Stimulated activated CD8-positive, alpha-beta memory T cell treated with anti-CD3 and anti-CD28 coated beads, Interleukin-15, amount 100 ng/mL, for 48 hours (primary cell): ENCODE results near the gene STK36.

ENCODE experiments used
- DNase-seq, 2 donors: peaks; one replicate each; pipeline ENCODE4 v3.0.0-alpha.2; 2020; ENCODE audit warnings: low read depth in 2 of 2

STK36 gene

DNA sequence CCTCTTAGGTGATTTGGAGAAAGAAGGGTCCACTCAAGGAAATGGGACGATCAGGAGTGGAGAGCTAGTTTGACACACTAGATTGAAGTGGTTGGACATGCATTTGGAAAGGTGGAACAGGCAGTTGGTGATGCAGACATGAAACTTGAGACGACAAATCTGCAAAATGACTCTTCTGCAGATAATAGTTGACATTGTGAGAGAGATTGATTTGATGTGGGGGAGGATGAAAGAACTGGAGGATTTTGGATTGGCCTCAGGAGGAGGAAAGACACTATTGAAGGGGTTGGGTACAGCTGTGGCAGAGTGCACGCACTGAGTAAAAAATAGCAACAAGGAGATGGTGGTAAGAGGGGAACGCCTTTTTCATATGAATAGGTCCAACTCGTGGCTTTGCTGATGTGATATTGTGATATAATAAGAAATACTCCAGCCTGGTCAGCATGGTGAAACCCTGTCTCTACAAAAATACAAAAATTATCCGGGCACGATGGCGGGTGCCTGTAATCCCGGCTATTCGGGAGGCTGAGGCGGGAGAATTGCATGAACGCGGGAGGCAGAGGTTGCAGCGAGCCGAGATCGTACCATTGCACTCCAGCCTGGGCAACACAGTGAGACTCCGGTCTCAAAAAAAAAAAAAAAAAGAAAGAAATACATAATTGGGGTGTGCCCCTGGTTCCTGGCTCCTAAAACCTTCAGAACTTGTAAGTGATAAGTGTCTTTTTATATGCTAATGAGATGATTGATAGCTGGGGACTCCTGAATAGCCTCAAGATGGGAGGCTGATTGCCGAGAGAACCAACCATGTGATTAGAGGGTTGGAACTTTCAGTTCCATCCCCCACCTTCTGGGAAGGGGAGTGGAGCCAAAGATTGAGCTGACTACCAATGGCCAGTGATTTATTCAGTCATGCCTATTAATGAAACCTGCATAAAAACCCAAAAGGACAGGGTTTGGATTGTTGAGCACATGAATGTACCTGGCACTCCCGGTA lies 48.5 kb downstream of the STK36 start:
- no peak for DNase-seq

DNA sequence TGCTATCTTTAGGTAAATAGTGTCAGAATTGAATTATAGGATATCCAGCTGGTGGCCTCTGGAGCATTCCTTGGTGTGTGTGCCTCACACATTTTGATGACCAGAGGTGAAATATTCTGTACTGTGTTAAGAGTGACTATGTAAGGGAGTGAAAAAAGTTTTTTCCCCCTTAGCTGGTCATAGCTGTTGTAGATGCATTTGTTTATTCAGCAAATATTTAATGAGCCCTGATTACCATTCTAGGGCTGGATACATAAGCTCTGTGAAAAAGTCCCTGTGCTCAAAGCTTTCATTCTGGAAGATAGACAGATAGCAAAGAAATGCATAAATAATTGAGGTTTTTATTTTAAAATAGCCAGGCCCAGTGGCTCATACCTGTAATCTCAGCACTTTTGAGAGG lies 49.6 kb downstream of the STK36 start:
- no peak for DNase-seq

DNA sequence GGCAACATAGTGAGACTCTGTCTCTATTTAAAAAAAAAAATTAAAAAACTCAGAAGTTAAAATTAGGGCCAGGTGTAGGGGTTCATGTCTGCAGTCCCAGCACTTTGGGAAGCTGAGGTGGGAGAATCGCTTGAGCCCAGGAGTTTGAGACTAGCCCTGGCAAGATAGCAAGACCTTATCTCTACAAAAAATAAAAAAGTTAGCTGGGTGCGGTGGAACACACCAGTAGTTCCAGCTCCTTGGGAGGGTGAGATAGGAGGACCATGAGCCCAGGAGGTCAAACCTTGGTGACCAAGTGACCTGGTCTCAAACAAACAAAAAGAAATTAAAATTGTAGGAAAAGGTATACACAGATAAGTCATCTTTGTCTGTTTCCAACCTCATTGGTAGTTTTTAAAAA lies 50.0 kb downstream of the STK36 start:
- DNase-seq = no peak

DNA sequence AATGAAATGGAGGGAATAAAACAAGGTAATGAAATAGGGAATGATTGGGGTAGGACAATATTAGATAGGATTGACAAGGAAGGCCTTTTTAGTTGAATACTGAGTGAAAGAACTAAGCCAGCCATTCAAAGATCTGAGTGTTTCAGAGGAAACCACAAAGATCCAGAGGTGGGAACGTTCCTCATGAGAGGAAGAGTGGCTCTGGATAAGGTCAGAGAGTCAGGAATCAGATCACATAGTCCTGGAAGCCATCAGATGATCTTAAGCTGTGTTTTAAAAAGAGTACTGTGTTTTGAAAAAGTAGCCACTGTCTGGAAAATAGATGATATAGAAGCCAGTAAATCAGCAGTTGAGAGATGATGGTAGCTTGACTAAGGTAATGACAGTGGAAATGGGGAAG lies 50.5 kb downstream of the STK36 start:
- DNase-seq = no peak

DNA sequence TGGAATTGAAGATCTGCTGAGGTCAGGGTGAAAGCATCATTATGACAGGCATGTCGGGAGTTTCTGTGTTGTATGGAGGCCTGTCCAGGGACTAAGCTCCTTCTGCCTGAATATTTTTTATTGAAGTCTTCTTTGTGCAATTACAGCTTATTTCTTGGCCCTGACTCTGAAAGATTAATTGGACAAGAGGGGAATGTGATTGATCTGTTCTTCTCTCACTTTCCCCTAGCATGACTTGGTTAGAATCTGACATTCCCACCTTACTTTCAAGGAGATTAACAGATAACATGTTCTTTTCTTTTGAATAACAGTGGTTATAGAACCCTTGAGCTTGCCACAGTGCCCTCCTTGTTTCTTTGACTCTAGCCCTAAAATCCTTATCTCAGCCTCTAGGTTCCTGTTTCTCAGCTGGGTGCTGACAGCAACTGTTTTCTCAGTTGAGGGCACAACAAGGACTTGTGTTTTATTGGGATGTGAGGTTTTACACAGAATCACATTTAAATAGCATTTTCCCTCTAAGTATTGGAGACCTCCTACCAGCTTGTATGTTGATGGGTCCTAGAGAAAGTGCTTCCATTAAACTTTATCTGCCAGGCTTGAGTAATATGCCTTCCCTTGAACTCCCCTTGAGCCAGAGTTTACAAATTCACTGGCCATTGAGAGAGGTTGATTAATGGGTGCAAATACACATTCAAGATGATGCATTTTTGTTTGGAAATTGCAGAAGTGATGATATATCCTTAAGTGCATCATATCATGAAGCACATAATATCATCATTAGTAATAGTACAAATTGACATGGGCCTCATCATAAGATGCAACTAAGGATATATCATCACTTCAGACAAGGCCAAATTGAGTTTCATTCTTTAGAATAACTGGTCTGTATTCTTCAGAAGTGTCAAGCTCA lies 51.2 kb downstream of the STK36 start:
- no peak for DNase-seq

DNA sequence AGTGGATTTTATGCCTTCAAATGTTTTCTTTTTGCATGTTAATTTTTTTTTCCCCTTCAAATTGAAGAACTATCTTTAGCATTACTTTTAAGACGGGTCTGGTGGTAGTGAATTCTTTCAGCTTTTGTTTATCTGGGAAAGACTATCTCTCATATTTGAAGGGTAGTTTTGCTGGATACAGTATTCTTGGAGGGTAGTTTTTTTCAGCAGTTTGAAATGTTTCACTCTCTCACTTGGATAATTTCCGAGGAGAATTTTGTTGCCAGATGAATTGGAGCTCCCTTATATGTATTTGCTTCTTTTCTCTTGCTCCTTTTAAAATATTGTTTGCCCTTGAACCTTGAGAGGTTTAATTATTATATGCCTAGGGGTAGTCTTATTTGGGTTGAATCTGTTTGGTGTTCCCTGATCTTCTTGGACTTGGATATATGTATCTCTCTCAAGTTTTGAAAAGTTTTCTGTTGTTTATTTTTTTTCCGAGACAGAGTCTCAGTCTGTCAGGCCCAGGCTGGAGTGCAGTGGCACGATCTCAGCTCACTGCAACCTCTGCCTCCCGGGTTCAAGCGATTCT lies 54.2 kb downstream of the STK36 start:
- DNase-seq = no peak

DNA sequence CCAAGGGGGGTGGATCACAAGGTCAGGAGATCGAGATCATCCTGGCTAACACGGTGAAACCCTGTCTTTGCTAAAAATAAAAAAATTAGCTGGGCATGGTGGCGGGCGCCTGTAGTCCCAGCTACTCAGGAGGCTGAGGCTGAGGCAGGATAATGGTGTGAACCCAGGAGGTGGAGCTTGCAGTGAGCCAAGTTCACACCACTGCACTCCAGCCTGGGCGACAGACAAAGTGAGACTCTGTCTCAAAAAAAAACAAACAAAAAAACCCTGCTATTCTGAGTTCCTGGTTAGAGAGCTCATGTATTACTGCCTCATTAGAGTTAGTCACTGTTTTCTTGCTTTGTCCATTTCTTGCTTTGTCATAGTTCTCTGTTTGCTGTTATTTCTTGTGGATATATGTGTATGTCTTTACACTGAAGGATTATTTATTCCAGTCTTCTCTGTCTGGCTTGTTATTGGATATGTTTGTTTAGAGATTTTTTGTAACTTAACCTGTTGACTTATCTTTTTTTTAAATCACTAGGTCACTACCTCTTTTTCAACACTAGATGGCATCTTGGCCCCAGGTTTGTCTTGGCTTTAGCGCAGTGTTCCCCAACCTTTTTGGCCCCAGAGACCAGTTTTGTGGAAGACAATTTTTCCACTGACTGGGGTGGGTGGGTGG lies 55.7 kb downstream of the STK36 start:
- DNase-seq = no peak

DNA sequence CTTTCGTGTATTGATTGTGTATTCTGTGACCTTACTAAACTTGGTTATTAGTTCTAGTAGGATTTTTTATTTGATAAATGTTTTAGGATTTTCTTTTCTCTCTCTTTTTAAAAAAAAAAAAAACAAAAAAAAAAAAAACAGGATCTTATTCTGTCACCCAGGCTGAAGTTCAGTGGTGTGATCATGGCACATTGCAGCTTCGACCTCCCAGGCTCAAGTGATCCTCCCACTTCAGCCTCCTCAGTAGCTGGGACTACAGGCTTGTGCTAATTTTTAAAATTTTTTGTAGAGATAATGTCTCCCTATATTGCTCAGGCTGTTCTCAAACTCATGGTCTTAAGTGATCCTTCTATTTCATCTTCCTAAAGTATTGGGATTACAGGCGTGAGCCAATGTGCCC lies 57.8 kb downstream of the STK36 start:
- DNase-seq = no peak

DNA sequence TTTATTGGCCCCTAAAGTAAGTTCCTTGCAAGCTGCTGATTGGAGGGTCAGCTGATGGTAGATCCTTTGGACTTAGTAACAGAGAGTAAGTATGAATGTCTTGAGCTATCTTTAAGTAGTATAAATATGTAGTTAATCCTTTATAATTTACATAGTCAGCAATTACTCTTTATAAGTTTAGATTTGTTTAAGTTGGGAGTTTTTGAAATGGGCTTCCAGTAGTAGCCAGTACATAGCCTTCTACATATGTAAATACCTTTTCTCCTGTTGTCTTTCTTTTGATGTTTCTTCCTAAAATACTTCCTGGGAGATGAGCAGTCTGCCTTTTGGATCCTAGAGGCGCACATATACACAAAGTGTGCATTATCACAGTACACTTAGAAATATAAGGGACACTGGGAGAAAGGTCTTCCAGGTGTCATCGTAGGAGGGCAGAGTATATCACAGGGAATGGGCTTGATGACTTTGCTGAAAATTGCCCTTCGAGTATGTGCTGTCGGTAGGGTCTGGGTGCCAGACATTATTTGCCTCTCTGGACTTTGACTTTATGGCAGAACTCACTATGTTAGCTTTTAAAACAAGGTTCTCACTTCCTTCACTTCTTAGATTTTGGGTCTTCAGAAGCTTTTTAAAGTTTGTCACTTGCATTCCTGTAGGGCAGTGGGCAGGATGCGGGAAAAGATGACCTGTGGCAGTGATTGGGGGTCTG lies 60.3 kb downstream of the STK36 start:
- DNase-seq = no peak

DNA sequence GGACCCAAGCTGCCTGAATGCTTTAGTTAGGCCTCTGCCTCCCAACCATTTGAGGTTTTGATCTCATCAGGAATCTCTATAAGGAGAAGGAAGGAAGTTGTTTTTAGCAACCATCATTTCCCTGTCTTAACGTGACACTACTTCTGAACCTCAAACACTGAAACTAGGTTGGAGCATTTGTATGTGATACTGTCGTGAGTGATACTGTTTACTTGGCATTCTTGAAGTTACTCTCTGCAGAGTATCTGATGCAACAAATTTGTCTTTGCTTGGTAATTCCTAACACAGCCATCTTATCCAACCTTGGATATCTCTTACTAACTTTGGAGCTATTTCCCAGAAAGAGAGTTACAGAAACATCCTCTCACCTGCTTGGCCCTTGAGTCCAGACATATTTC lies 60.9 kb downstream of the STK36 start:
- DNase-seq = no peak

DNA sequence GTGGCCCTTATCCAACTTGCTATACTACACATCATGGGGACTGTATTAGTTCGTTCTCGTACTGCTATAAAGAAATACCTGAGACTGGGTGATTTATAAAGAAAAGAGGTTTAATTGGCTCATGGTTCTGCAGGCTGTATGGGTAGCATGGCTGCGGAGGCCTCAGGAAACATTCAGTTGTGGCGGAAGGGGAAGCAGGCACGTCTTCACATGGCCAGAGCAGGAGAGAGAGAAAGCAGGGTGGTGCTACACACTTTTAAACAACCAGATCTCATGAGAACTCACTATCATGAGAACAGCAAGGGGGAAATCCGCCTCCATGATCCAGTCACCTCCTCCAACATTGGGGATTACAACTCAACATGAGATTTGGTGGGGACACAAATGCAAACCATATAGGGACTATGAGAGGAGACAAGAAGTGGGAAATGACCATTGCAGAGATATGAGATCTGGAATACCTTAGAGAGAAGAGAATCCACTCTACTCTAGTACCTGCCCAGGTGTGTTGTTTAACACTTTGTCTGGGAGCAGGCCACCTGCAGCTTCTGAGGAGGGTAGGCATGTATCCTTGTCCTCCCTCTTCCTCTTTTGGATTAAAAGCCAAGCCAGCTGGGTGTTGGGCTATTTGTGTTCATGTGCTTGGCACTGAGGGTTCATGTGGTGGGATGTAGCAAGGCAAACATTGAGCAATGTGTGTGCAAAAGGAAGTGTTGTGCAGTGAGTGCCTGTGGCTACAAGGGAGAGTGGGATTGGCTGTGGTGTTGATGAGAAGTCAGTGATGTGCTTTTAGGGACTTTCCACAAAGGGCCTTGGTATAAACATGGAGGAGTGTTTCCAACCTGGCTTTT lies 61.5 kb downstream of the STK36 start:
- DNase-seq = peak; percentile 12 to 16

DNA sequence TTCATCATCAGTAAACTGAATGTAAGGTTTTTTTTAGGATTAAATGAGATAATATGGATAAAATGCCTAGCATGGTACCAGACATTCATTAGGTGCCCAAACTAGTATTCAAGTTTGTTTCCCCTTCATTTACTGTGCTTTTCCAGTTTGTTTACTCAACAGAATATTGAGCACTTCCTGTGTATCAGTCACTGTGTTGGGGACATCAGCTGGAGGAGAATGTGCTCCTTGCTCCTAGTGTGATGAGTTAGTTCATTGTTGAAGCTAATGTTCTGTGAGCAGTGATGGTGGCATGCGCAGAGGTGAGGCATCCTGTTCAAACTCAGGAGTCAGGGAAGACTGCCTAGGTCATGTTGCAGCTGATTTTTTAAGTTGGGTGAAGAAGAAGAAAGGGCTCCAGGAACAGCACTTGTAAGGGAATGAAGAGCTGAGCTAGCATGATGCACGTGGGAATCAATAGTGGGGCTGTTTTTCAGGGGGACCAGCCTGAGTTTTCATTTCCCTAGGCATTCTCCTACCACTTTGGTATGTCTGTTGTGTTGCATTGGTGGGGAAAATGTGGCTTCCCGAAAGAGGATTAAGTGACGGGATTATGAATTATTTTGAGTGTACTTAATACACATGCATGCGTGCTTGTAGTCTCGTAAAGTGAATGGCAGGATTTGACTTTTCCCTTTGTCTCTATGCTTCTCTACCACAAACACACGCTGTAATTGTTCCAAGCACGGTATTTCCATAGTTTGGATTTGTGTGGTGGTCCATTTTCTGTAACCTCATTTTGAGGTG lies 62.5 kb downstream of the STK36 start:
- DNase-seq = no peak

DNA sequence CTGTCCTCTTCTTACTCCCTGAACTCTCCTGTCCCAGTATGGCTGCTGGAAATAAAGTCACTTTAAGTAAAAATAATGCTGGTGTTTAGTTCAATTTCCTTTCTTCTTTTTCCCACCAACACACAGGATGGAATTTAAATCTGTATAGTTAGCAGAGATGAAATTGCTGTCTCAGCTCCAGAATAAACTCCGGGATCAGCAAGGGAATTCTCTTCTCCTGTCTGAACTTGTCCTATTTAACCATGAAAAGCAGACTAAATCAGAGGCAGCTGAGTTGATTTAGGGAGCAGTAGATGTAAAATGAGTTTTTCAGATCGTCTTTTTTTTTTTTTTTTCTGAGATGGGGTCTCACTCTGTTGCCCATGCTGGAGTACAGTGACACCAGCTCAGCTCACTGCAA lies 64.6 kb downstream of the STK36 start:
- no peak for DNase-seq

DNA sequence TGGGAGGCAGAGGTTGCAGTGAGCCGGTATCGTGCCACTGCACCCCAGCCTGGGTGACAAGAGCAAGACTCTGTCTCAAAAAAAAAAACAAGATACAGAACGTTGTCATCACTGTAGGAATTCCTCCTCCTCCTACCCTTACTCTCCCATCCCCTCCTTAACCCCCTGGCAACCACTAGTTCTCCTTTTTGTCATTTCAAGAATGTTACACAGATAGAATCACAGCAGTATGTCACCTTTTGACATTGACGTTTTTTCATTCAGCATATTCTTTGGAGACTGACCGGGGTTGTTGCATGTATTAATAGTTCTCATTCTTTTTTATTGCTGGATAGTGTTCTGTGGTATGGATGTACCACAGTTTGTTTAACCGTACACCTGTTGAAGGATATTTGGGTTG lies 71.2 kb downstream of the STK36 start:
- no peak for DNase-seq

DNA sequence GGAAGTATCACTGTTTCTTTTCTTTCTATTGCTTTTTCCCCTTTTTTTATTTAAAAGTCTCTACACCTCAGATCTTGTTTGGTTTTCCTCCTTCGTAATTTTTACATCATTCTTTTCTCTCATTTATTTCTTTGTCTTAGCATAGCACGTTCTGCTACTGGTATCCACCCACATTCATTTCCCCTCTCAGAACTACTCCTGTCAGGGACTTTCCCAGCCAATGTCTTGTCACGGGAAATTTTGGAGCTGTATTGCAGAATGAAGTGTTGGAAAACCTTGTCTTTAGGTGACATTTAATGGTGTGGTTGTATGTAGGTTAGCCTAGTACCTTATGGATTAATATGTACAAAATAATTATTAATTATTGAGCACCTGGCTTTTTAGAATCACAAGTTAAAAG lies 72.7 kb downstream of the STK36 start:
- DNase-seq = no peak

DNA sequence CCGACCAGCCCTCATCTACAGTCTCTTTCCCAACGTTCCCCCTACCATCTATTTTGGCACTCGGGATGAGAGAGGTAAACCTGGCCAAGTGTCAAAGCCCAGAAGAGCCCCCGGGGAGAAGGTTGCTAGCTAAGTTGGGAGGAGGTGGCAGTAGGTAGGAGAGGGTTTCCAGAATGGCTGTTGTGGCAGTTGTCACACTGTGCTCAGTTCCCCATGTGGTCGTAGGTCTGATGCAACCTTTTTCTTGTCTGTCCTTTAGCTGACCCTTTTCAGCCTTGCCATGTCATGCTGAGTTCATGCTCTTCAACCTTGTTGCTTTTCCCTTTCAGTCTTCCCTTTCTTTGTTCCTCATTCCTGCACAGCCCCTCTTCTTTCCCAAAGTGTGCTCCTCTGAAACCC lies 73.3 kb downstream of the STK36 start:
- no peak for DNase-seq

DNA sequence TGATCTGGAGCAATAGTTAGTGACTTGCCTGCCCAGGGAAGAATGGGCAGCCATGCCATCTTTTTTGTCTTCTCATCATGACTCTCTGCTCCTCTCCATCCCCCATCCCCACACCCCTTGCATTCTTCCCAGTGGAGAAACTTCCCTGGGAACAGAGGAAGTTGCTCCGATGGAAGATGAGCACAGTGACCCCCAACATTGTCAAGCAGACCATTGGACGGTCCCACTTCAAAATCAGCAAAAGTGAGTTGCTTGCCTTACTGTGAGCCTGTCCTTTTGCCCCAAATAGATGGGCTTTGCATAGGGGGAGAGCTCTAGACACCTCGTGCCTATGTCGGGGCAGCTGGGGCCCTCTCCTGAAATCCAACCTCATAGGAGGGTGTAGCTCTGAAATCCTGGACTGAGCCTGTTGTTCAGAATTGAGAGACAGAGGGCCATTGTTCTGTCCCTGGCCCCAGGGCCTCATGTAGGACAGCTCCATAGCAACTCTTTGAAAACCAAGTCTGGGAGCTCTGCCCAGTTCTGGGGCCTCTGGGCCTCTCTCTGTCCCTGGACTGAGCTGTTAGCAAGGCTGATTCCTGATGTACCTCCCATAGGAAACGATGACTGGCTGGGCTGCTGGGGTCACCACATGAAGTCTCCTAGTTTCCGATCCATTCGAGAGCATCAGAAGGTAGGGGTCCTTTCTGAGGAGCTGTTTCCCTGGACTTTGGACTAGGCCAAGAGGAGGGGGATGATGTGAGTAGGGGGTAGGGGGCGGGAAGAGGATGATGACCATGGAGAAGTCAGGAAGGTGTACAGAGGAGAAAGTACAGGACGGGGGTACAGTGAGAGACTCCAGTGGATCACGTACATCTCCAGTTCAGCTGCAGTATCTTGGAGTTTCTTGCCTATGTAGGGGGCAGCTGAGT lies 73.9 kb downstream of the STK36 start:
- DNase-seq = no peak

DNA sequence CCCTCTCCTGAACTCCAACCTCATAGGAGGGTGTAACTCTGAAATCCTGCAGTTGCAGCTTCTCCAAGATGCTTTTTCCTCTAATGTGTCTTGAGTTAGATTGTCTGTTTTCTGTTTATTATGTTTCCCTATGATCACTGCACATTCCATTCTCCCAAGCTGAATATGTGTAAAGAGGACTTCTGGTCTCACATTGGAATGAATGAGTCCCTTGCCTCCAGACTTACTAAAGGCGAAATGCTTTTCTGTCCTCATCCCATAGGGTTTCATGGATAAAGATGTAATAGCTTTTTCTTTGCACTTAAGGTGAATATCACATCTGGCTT lies 74.5 kb downstream of the STK36 start:
- DNase-seq = no peak

DNA sequence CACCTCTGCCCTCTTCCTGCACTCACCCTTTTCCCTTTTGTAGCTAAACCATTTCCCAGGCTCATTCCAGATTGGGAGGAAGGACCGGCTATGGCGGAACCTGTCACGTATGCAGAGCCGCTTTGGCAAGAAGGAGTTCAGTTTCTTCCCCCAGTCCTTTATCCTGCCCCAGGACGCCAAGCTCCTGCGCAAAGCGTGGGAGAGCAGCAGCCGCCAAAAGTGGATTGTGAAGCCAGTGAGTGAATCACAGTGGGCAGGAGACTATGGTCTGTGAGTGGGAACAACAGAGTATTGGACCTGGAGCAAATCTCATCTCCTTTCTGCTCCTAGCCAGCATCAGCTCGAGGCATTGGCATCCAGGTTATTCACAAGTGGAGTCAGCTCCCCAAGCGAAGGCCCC lies 75.1 kb downstream of the STK36 start:
- no peak for DNase-seq
